Measurements from ENCODE around the gene WDR46.

Gene WDR46

GRCh38 chr6:33298773-33299236, 9.8 kb upstream of the WDR46 start, which contains the start of gene RGL2:
RGL2 (minus strand) TSS chr6:33298942; CDS start chr6:33298610, 332 bp downstream.
- no peak for TF ChIP-seq FOXP2 (optimal IDR thresholded peaks at IDR 0.05; ENCODE audit: borderline replicate concordance, extremely low read depth, extremely low read length, insufficient read depth)
- no peak for TF ChIP-seq POLR2AphosphoS5 (IDR thresholded peaks at IDR 0.05; ENCODE audit: low read depth, low read length)
- no peak for TF ChIP-seq SIN3A (IDR thresholded peaks at IDR 0.05; ENCODE audit: borderline replicate concordance, insufficient read depth, low read length)
- TF ChIP-seq TAF1 (IDR thresholded peaks at IDR 0.05; ENCODE audit: borderline replicate concordance, insufficient read depth, low read length): no peak
- no peak for TF ChIP-seq REST (IDR thresholded peaks at IDR 0.05; ENCODE audit: insufficient read depth in 1 of 2, low read depth in 2 of 2, low read length in 2 of 2)

GRCh38 chr6:33297956-33298772, 9.1 kb upstream of the WDR46 start:
- peak; percentile 95 for TF ChIP-seq SIN3A (IDR thresholded peaks at IDR 0.05; ENCODE audit: borderline replicate concordance, insufficient read depth, low read length)
- TF ChIP-seq FOXP2 (optimal IDR thresholded peaks at IDR 0.05; ENCODE audit: borderline replicate concordance, extremely low read depth, extremely low read length, insufficient read depth): no peak

GRCh38 chr6:33297406-33297955, 8.4 kb upstream of the WDR46 start:
- TF ChIP-seq REST (IDR thresholded peaks at IDR 0.05; ENCODE audit: insufficient read depth in 1 of 2, low read depth in 2 of 2, low read length in 2 of 2) (no peak), FOXP2 (optimal IDR thresholded peaks at IDR 0.05; ENCODE audit: borderline replicate concordance, extremely low read depth, extremely low read length, insufficient read depth) (no peak), POLR2AphosphoS5 (IDR thresholded peaks at IDR 0.05; ENCODE audit: low read depth, low read length) (no peak), SIN3A (IDR thresholded peaks at IDR 0.05; ENCODE audit: borderline replicate concordance, insufficient read depth, low read length) (no peak), TAF1 (IDR thresholded peaks at IDR 0.05; ENCODE audit: borderline replicate concordance, insufficient read depth, low read length) (no peak)

- TF ChIP-seq SIN3A (IDR thresholded peaks at IDR 0.05; ENCODE audit: borderline replicate concordance, insufficient read depth, low read length) (no peak), REST (IDR thresholded peaks at IDR 0.05; ENCODE audit: insufficient read depth in 1 of 2, low read depth in 2 of 2, low read length in 2 of 2) (no peak), FOXP2 (optimal IDR thresholded peaks at IDR 0.05; ENCODE audit: borderline replicate concordance, extremely low read depth, extremely low read length, insufficient read depth) (no peak), TAF1 (IDR thresholded peaks at IDR 0.05; ENCODE audit: borderline replicate concordance, insufficient read depth, low read length) (no peak), POLR2AphosphoS5 (IDR thresholded peaks at IDR 0.05; ENCODE audit: low read depth, low read length) (no peak)
These were observed 7.9 kb upstream of the WDR46 start for GRCh38 chr6:33296797-33297405.

GRCh38 chr6:33295621-33296369, 6.8 kb upstream of the WDR46 start:
- TF ChIP-seq FOXP2 (optimal IDR thresholded peaks at IDR 0.05; ENCODE audit: borderline replicate concordance, extremely low read depth, extremely low read length, insufficient read depth) (no peak), POLR2AphosphoS5 (IDR thresholded peaks at IDR 0.05; ENCODE audit: low read depth, low read length) (no peak), REST (IDR thresholded peaks at IDR 0.05; ENCODE audit: insufficient read depth in 1 of 2, low read depth in 2 of 2, low read length in 2 of 2) (no peak), TAF1 (IDR thresholded peaks at IDR 0.05; ENCODE audit: borderline replicate concordance, insufficient read depth, low read length) (no peak), SIN3A (IDR thresholded peaks at IDR 0.05; ENCODE audit: borderline replicate concordance, insufficient read depth, low read length) (no peak)
